ENCODE data around the gene BCAS1.

DNA sequence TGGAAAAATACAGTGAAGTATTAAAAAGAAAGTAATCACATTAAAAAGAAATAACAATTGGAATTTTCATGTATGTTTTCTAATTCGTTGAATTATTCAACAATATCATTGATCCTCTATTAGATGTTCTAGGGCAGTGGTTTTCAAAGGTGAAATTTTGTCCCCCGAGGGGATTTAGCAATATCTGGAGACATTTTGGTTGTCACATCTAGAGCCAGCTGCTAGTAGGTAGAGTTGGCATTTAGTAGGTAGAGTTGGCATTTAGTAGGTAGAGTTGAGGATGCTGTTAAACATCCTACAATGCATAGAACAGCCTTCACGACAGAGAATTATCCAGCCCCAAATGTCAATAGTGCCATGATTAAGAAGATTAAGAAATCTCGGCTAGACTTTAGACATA, 173.7 kb downstream of the BCAS1 start:
- TF ChIP-seq, protein P1, sequence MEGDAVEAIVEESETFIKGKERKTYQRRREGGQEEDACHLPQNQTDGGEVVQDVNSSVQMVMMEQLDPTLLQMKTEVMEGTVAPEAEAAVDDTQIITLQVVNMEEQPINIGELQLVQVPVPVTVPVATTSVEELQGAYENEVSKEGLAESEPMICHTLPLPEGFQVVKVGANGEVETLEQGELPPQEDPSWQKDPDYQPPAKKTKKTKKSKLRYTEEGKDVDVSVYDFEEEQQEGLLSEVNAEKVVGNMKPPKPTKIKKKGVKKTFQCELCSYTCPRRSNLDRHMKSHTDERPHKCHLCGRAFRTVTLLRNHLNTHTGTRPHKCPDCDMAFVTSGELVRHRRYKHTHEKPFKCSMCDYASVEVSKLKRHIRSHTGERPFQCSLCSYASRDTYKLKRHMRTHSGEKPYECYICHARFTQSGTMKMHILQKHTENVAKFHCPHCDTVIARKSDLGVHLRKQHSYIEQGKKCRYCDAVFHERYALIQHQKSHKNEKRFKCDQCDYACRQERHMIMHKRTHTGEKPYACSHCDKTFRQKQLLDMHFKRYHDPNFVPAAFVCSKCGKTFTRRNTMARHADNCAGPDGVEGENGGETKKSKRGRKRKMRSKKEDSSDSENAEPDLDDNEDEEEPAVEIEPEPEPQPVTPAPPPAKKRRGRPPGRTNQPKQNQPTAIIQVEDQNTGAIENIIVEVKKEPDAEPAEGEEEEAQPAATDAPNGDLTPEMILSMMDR (IDR thresholded peaks at IDR 0.05), result no peak
- no peak for TF ChIP-seq POLR2A (IDR thresholded peaks at IDR 0.05)
